Measurements from ENCODE around the gene VIM. TPM values are rescaled to one million over a fixed set of nuclear protein-coding genes. Genes with fewer than 3 reads are reported as not detected.

The VIM gene
- total and polyA plus RNA-seq, 10 of the 15 experiments (the other 5 are each of a cell fraction or from before 2014, with no cell fraction given), result 44.2 to 287 (median 188) TPM

- TF ChIP-seq ZBTB11 (CRISPR knock-in tag; IDR thresholded peaks at IDR 0.05) (no peak), CTCF (IDR thresholded peaks at IDR 0.05 in 2 of 3, conservative IDR thresholded peaks at IDR 0.05 in 1 of 3; ENCODE audit: control insufficient read depth in 2 of 3, extremely low read depth in 1 of 3, insufficient read depth in 1 of 3, low read depth in 3 of 3, low read length in 3 of 3) (no peak), E4F1 (IDR thresholded peaks at IDR 0.05; ENCODE audit: borderline replicate concordance, partially characterized antibody) (no peak), NR2C2 (IDR thresholded peaks at IDR 0.05; ENCODE audit: borderline replicate concordance, control insufficient read depth, insufficient read length, low read depth) (no peak), POU2F2 (IDR thresholded peaks at IDR 0.05; ENCODE audit: borderline replicate concordance, low read depth, low read length) (no peak), HDAC6 (IDR thresholded peaks at IDR 0.05; ENCODE audit: unreplicated experiment) (no peak), FOXM1 (IDR thresholded peaks at IDR 0.05; ENCODE audit: low read depth, low read length) (no peak), SIX5 (IDR thresholded peaks at IDR 0.05; ENCODE audit: low read depth, low read length, severe bottlenecking) (no peak), YBX1 (IDR thresholded peaks at IDR 0.05) (no peak), POLR2AphosphoS5 (IDR thresholded peaks at IDR 0.05; ENCODE audit: low read length) (no peak), IRF3 (IDR thresholded peaks at IDR 0.05) (no peak), MTA3 (IDR thresholded peaks at IDR 0.05; ENCODE audit: borderline replicate concordance, low read length) (no peak), NR2C1 (IDR thresholded peaks at IDR 0.05) (no peak), CEBPZ (IDR thresholded peaks at IDR 0.05; ENCODE audit: low read depth, low read length) (no peak), JUND (IDR thresholded peaks at IDR 0.05; ENCODE audit: low read depth, low read length) (no peak)
- TF ChIP-seq, protein P1, sequence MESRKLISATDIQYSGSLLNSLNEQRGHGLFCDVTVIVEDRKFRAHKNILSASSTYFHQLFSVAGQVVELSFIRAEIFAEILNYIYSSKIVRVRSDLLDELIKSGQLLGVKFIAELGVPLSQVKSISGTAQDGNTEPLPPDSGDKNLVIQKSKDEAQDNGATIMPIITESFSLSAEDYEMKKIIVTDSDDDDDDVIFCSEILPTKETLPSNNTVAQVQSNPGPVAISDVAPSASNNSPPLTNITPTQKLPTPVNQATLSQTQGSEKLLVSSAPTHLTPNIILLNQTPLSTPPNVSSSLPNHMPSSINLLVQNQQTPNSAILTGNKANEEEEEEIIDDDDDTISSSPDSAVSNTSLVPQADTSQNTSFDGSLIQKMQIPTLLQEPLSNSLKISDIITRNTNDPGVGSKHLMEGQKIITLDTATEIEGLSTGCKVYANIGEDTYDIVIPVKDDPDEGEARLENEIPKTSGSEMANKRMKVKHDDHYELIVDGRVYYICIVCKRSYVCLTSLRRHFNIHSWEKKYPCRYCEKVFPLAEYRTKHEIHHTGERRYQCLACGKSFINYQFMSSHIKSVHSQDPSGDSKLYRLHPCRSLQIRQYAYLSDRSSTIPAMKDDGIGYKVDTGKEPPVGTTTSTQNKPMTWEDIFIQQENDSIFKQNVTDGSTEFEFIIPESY (IDR thresholded peaks at IDR 0.05), result no peak
These were observed 12.3 kb upstream of the VIM start (continued) for GRCh38 chr10:17215782-17216122.
